ENCODE measurements around the gene MSLN. TPM values are rescaled to one million over a fixed set of nuclear protein-coding genes. Genes with fewer than 3 reads are reported as not detected.

The MSLN gene
- total and polyA plus RNA-seq, 9 of the 15 experiments (the other 6 are each of a cell fraction or from before 2014, with no cell fraction given): not detected

DNA sequence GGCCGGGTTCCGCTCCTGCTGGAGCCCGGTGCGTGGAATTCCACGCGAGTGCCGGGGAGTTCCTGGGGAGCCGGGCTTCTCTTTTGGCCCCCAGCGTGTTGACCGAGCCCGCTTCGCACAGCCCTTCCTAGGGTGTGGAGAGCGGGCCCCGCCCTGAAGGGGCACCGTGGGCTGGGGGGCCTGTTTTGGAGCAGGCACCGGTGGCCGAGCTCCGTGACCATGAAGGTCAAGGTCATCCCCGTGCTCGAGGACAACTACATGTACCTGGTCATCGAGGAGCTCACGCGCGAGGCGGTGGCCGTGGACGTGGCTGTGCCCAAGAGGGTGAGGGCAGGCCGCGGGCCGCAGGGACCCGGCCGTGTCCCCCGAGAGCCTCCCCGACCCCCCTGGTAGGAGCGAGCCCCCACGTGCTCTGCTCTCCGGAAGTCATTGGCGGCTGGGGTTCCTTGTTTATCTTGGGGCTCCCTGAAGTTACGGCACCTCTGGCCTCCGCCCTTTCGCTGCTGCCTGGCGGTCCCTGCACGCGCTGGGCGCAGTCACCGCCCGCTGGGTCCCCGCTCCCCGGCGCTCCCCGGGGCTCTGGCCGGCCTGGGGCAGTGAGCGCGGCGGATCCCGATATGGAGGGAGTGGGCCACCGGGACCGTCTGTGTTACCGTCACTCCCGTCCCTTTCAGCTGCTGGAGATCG lies 33.1 kb upstream of the MSLN start (continued):
- TF ChIP-seq MTA2 (IDR thresholded peaks at IDR 0.05; ENCODE audit: low read depth) (0 out of 2 replicates have a peak, but pooled peaks have one; percentile 29), ZHX1 (conservative IDR thresholded peaks at IDR 0.05; ENCODE audit: low read length) (no peak), POLR2G (IDR thresholded peaks at IDR 0.05; ENCODE audit: low read depth, low read length) (peak; percentile 80), ID3 (CRISPR knock-in tag; IDR thresholded peaks at IDR 0.05) (no peak), ID3 (tag; IDR thresholded peaks at IDR 0.05) (peak; percentile 75; the same call in 1 of the 2 replicates), NUFIP1 (IDR thresholded peaks at IDR 0.05; ENCODE audit: partially characterized antibody) (no peak), HDGF (IDR thresholded peaks at IDR 0.05) (no peak), ZKSCAN3 (CRISPR knock-in tag; IDR thresholded peaks at IDR 0.05) (no peak), TOE1 (IDR thresholded peaks at IDR 0.05; ENCODE audit: borderline replicate concordance) (no peak), TOE1 (CRISPR knock-in tag; IDR thresholded peaks at IDR 0.05; ENCODE audit: borderline replicate concordance, low read depth) (no peak), LEF1 (IDR thresholded peaks at IDR 0.05) (no peak), PML (IDR thresholded peaks at IDR 0.05; ENCODE audit: low read length) (no peak), ZC3H11A (IDR thresholded peaks at IDR 0.05; ENCODE audit: low read depth, low read length) (no peak), FOXK2 (conservative IDR thresholded peaks at IDR 0.05 in 1 of 2, IDR thresholded peaks at IDR 0.05 in 1 of 2; ENCODE audit: low read depth in 2 of 2) (peak; percentile 65 to 69), MIER1 (IDR thresholded peaks at IDR 0.05; ENCODE audit: low read depth) (no peak), USF1 (CRISPR knock-in tag; IDR thresholded peaks at IDR 0.05) (peak; percentile 69), GATAD2A (IDR thresholded peaks at IDR 0.05) (0 out of 2 replicates have a peak, but pooled peaks have one; percentile 16), SAFB (IDR thresholded peaks at IDR 0.05; ENCODE audit: borderline replicate concordance, low read depth, low read length) (peak; percentile 99), HNRNPL (IDR thresholded peaks at IDR 0.05; ENCODE audit: low read depth, low read length) (peak; percentile 81), CTBP1 (IDR thresholded peaks at IDR 0.05; ENCODE audit: borderline replicate concordance) (peak; percentile 50; the same call in 1 of the 2 replicates), ETV1 (tag; conservative IDR thresholded peaks at IDR 0.05; ENCODE audit: low read depth) (peak; percentile 40; the same call in 1 of the 2 replicates), KAT2B (IDR thresholded peaks at IDR 0.05; ENCODE audit: low read depth, low read length) (no peak)
- TF ChIP-seq, protein P1, sequence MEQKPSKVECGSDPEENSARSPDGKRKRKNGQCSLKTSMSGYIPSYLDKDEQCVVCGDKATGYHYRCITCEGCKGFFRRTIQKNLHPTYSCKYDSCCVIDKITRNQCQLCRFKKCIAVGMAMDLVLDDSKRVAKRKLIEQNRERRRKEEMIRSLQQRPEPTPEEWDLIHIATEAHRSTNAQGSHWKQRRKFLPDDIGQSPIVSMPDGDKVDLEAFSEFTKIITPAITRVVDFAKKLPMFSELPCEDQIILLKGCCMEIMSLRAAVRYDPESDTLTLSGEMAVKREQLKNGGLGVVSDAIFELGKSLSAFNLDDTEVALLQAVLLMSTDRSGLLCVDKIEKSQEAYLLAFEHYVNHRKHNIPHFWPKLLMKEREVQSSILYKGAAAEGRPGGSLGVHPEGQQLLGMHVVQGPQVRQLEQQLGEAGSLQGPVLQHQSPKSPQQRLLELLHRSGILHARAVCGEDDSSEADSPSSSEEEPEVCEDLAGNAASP (IDR thresholded peaks at IDR 0.05): no peak
